DND-41 (cell line): ENCODE results near the gene LDHA.

ENCODE experiments used
- EZH2 ChIP-seq: IDR thresholded peaks from 3 replicates; pipeline ENCODE4 v1.6.1; 2012; ENCODE audit warnings: borderline replicate concordance, low read depth, mild to moderate bottlenecking, moderate library complexity, low read length, inconsistent platforms; ENCODE audit not compliant: severe bottlenecking
- TF ChIP-seq, protein P1 (sequence below): IDR thresholded peaks from 2 replicates; pipeline ENCODE4 v1.5.1; 2012; ENCODE audit warnings: borderline replicate concordance, low read length, moderate library complexity, mild to moderate bottlenecking; ENCODE audit not compliant: poor library complexity, severe bottlenecking; ENCODE audit errors: extremely low read depth

DNA sequence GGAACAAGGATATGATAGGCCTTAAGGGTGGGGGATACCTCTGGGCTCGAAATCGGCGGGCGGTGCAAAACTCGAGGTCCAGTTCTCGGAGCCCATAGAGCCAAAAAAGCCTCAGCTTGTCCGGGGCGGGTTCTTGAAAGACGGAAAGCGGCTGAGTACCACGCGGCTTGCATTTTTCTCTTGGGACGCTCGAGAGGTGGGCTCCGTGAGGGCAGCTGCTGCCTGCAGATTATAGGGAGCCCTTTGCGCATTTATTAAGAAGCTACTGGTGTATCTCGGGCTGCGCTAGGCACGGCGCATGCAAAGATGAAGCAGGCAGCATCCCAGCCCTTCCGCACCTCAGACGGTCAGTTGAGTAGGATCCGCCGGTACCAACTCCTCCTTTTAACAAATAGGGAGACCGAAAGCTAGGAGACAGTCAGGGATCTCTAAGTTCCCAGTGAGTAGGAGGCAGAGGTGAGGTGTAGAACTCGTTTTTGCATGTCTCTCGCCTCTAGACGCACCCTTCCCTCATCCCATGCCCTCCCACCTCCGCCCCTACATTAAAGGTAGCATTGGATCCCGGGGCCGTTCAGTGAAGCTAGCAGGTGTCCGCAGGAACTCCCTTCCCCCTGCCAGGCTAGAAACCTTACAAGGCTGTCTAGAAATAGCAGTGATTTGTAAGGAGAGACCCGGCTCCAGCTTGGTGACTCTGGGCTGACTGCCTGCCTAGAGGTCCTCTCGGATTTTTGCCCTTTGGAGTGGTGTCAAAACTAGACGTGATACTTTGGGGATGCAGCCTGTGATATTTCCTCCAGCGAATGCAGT lies 768 bp downstream of the LDHA start:
- TF ChIP-seq, protein P1, sequence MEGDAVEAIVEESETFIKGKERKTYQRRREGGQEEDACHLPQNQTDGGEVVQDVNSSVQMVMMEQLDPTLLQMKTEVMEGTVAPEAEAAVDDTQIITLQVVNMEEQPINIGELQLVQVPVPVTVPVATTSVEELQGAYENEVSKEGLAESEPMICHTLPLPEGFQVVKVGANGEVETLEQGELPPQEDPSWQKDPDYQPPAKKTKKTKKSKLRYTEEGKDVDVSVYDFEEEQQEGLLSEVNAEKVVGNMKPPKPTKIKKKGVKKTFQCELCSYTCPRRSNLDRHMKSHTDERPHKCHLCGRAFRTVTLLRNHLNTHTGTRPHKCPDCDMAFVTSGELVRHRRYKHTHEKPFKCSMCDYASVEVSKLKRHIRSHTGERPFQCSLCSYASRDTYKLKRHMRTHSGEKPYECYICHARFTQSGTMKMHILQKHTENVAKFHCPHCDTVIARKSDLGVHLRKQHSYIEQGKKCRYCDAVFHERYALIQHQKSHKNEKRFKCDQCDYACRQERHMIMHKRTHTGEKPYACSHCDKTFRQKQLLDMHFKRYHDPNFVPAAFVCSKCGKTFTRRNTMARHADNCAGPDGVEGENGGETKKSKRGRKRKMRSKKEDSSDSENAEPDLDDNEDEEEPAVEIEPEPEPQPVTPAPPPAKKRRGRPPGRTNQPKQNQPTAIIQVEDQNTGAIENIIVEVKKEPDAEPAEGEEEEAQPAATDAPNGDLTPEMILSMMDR = no peak
- TF ChIP-seq EZH2 = no peak
